Renal cortex interstitium (tissue), 11 donors: ENCODE data around the gene MROH7. TPM values are rescaled to one million over a fixed set of nuclear protein-coding genes. Genes with fewer than 3 reads are reported as not detected.

ENCODE experiments used
- DNase-seq, 11 donors: peaks; one replicate each; pipeline ENCODE4 v3.0.0-alpha.2; 2013; ENCODE audit warnings: low read depth in 9 of 11, low spot score in 4 of 11; ENCODE audit errors: extremely low read depth in 1 of 11
- polyA plus RNA-seq, 3 donors: library from polyadenylated mRNA; unstranded; fragments of 120-200 nt; gene quantifications; one replicate each; pipeline ENCODE4 v1.2.1, GENCODE V29; 2013; ENCODE audit not compliant: insufficient read length in 3 of 3

Gene MROH7
- polyA plus RNA-seq, 3 donors: 2.4 to 15.3 (median 7.5) TPM

GRCh38 chr1:54754045-54754444 is 112.5 kb downstream of the MROH7 start:
- DNase-seq: no peak

DNA sequence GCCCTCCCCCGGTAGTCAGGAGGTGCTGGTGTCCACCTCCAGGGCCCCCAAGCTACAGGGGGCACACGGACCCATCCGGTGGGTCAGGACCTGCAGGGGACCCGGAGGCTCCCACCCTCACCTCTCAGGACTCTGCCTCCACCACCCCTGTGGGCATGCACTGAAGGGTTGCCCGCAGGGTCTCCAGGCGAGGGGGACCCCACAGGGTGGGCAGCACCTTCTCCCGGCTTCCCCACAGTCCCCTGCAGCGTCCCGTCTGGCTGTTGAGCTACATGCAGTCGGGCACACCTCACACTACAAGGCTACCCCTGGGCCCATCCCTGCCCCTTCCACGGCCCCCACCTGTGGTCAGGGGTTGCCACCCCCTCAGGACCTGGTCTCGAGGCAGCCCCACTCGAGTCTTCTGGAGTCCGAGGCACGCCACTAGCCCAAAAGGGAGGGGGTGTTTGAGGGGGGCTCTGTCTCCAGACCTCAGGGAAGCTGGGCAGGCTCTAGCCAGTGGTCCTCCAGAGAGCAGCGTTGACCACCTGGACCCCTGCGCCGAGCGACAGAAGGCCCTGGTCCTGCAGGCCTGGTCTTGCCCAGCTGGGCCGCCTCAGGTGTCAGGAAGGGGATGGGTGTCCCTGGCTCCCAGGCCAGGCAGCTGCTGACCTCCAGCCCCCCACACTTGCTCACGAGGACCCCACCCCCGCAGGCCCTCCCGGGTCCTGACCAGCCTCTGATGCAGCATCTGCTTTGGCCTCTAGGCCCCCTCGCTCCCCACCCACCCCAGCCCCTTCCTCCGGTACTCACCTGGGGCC is 113.1 kb downstream of the MROH7 start:
- no peak for DNase-seq

DNA sequence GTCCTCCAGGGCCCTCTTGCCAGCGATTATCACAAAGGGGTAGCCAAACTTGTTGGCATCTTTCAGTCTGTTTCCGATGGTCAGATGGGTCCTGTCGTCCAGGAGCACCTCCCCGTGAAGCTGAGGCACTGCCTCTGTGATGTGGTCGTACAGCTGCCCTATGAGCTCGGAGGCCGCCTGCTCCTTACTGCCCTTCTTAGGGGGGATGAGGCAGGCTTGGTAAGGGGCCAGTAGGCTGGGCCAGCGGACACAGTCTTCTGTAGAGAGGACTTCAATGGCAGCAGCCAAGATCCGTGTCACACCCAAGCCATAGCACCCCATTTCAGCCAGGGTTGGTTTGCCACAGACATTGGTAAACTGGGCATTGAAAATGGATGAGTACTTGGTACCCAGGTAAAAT is 116.2 kb downstream of the MROH7 start:
- no peak for DNase-seq

- DNase-seq: no peak
Measured at GRCh38 chr1:54758678-54759348, 117.2 kb downstream of the MROH7 start.

Other genes with a start within 250 kb of the MROH7 start
- 100 to 1,000 TPM; 119 to 124 (median 120) TPM for gene SSBP3, start 235.4 kb upstream of the MROH7 start, polyA plus RNA-seq
- gene ACOT11, start 93.6 kb upstream of the MROH7 start, polyA plus RNA-seq: 10 to 100 TPM; 11.5 to 17.2 (median 12.8) TPM
- gene FAM151A, start 18.3 kb upstream of the MROH7 start, polyA plus RNA-seq: 10 to 100 TPM; 23.1 to 38.1 (median 32.5) TPM
- gene TTC4, start 74.1 kb downstream of the MROH7 start, polyA plus RNA-seq: 10 to 100 TPM; 31.8 to 34.1 (median 32.8) TPM
- gene PARS2, start 122.7 kb downstream of the MROH7 start, polyA plus RNA-seq: 10 to 100 TPM in 1 of 3 donors, 1 to 10 TPM in 2; 9.0 to 11.4 (median 9.5) TPM
- 1 to 10 TPM; 5.6 to 9.2 (median 6.3) TPM for gene TTC22, start 159.5 kb downstream of the MROH7 start, polyA plus RNA-seq
- gene DHCR24, start 245.4 kb downstream of the MROH7 start, polyA plus RNA-seq: 10 to 100 TPM; 76.1 to 82.0 (median 76.7) TPM